Measurements from ENCODE around the gene ATF6B. TPM values are rescaled to one million over a fixed set of nuclear protein-coding genes. Genes with fewer than 3 reads are reported as not detected.

The ATF6B gene
- polyA plus RNA-seq, 1 donor, result 84.4 TPM

GRCh38 chr6:32115623-32116022 lies 12.4 kb downstream of the ATF6B start:
- Histone ChIP-seq H3K4me1 (ENCODE audit: control insufficient read depth, insufficient read depth, low read length) (peaks cover 22% of the 10 kb centered on the region), H3K4me3 (ENCODE audit: low read length) (no peak overlapping the region), H3K9me3 (ENCODE audit: control insufficient read depth, low read depth, low read length) (no peaks in the 10 kb centered on the region), H3K27ac (ENCODE audit: low read length) (no peak overlapping the region), H3K36me3 (ENCODE audit: control insufficient read depth, insufficient read depth, low read length) (peaks cover 45% of the 10 kb centered on the region), H3K27me3 (ENCODE audit: control insufficient read depth, insufficient read depth, low read length) (no peaks in the 10 kb centered on the region)
- WGBS (ENCODE audit: insufficient coverage, low lambda C conversion rate), result no CpG with 5 or more reads among the region's 6 CpGs
- no peak for DNase-seq

- Histone ChIP-seq H3K27ac (ENCODE audit: low read length) (no peak overlapping the region), H3K9me3 (ENCODE audit: control insufficient read depth, low read depth, low read length) (no peaks in the 10 kb centered on the region), H3K4me3 (ENCODE audit: low read length) (no peak overlapping the region), H3K4me1 (ENCODE audit: control insufficient read depth, insufficient read depth, low read length) (peaks cover 22% of the 10 kb centered on the region), H3K36me3 (ENCODE audit: control insufficient read depth, insufficient read depth, low read length) (peaks cover 40% of the 10 kb centered on the region), H3K27me3 (ENCODE audit: control insufficient read depth, insufficient read depth, low read length) (no peaks in the 10 kb centered on the region)
- WGBS (ENCODE audit: insufficient coverage, low lambda C conversion rate), result no CpG with 5 or more reads among the region's 8 CpGs
- DNase-seq, result no peak
These were observed 13.2 kb downstream of the ATF6B start for GRCh38 chr6:32114796-32115195.

- 86% methylated on average over 4 of the region's 9 CpGs for WGBS (ENCODE audit: insufficient coverage, low lambda C conversion rate)
- no peak overlapping the region for H3K4me3 ChIP-seq (ENCODE audit: low read length)
- H3K27ac ChIP-seq (ENCODE audit: low read length), result peak overlapping the region; percentile 5
- peak; percentile 64 to 73 for DNase-seq
- H3K36me3 ChIP-seq (ENCODE audit: control insufficient read depth, insufficient read depth, low read length), result peaks cover 33% of the 10 kb centered on the region
- no peaks in the 10 kb centered on the region for H3K9me3 ChIP-seq (ENCODE audit: control insufficient read depth, low read depth, low read length)
- no peaks in the 10 kb centered on the region for H3K27me3 ChIP-seq (ENCODE audit: control insufficient read depth, insufficient read depth, low read length)
- peaks cover 17% of the 10 kb centered on the region for H3K4me1 ChIP-seq (ENCODE audit: control insufficient read depth, insufficient read depth, low read length)
These were observed 14.4 kb downstream of the ATF6B start for GRCh38 chr6:32113386-32114352.

GRCh38 chr6:32112431-32112980 lies 15.5 kb downstream of the ATF6B start:
- peak; percentile 43 to 52 for DNase-seq
- Histone ChIP-seq H3K4me1 (ENCODE audit: control insufficient read depth, insufficient read depth, low read length) (peaks cover 26% of the 10 kb centered on the region), H3K9me3 (ENCODE audit: control insufficient read depth, low read depth, low read length) (no peaks in the 10 kb centered on the region), H3K27me3 (ENCODE audit: control insufficient read depth, insufficient read depth, low read length) (no peaks in the 10 kb centered on the region), H3K36me3 (ENCODE audit: control insufficient read depth, insufficient read depth, low read length) (peaks cover 23% of the 10 kb centered on the region), H3K27ac (ENCODE audit: low read length) (peak overlapping the region; percentile 7), H3K4me3 (ENCODE audit: low read length) (no peak overlapping the region)
- 87% methylated on average over 4 of the region's 9 CpGs for WGBS (ENCODE audit: insufficient coverage, low lambda C conversion rate)

GRCh38 chr6:32111424-32112066 lies 16.5 kb downstream of the ATF6B start:
- Histone ChIP-seq H3K27ac (ENCODE audit: low read length) (peak overlapping the region; percentile 7), H3K4me1 (ENCODE audit: control insufficient read depth, insufficient read depth, low read length) (peaks cover 34% of the 10 kb centered on the region)

GRCh38 chr6:32110632-32111031 lies 17.4 kb downstream of the ATF6B start:
- H3K27me3 ChIP-seq (ENCODE audit: control insufficient read depth, insufficient read depth, low read length), result no peaks in the 10 kb centered on the region
- no peaks in the 10 kb centered on the region for H3K9me3 ChIP-seq (ENCODE audit: control insufficient read depth, low read depth, low read length)
- no peak overlapping the region for H3K27ac ChIP-seq (ENCODE audit: low read length)
- H3K4me1 ChIP-seq (ENCODE audit: control insufficient read depth, insufficient read depth, low read length), result peaks cover 34% of the 10 kb centered on the region
- DNase-seq, result no peak
- no CpG with 5 or more reads among the region's 7 CpGs for WGBS (ENCODE audit: insufficient coverage, low lambda C conversion rate)
- H3K36me3 ChIP-seq (ENCODE audit: control insufficient read depth, insufficient read depth, low read length), result peaks cover 4% of the 10 kb centered on the region
- H3K4me3 ChIP-seq (ENCODE audit: low read length), result no peak overlapping the region

More at GRCh38 chr6:32111424-32112066, 16.5 kb downstream of the ATF6B start:
- peaks cover 13% of the 10 kb centered on the region for H3K36me3 ChIP-seq (ENCODE audit: control insufficient read depth, insufficient read depth, low read length)
- no peaks in the 10 kb centered on the region for H3K27me3 ChIP-seq (ENCODE audit: control insufficient read depth, insufficient read depth, low read length)
- no peak overlapping the region for H3K4me3 ChIP-seq (ENCODE audit: low read length)
- no CpG with 5 or more reads among the region's 7 CpGs for WGBS (ENCODE audit: insufficient coverage, low lambda C conversion rate)
- peak in 1 of 2 donors; percentile 26 for DNase-seq
- H3K9me3 ChIP-seq (ENCODE audit: control insufficient read depth, low read depth, low read length), result no peaks in the 10 kb centered on the region

GRCh38 chr6:32109765-32110160 lies 18.3 kb downstream of the ATF6B start:
- Histone ChIP-seq H3K27ac (ENCODE audit: low read length) (no peak overlapping the region), H3K27me3 (ENCODE audit: control insufficient read depth, insufficient read depth, low read length) (no peaks in the 10 kb centered on the region), H3K4me3 (ENCODE audit: low read length) (no peak overlapping the region), H3K9me3 (ENCODE audit: control insufficient read depth, low read depth, low read length) (no peaks in the 10 kb centered on the region), H3K4me1 (ENCODE audit: control insufficient read depth, insufficient read depth, low read length) (peaks cover 34% of the 10 kb centered on the region), H3K36me3 (ENCODE audit: control insufficient read depth, insufficient read depth, low read length) (no peaks in the 10 kb centered on the region)
- 50% methylated on average over 2 of the region's 6 CpGs for WGBS (ENCODE audit: insufficient coverage, low lambda C conversion rate)
- DNase-seq, result no peak

- H3K27ac ChIP-seq (ENCODE audit: low read length), result no peak within 1 kb of the TSS
- 33% methylated on average over 1 of the region's 12 CpGs for WGBS (ENCODE audit: insufficient coverage, low lambda C conversion rate)
- DNase-seq, result peak in 1 of 2 donors; percentile 52
- H3K27me3 ChIP-seq (ENCODE audit: control insufficient read depth, insufficient read depth, low read length), result no peaks in the 10 kb centered on the region
- peak within 1 kb of the TSS; percentile 26 for H3K4me3 ChIP-seq (ENCODE audit: low read length)
- no peaks in the 10 kb centered on the region for H3K36me3 ChIP-seq (ENCODE audit: control insufficient read depth, insufficient read depth, low read length)
- peaks cover 34% of the 10 kb centered on the region for H3K4me1 ChIP-seq (ENCODE audit: control insufficient read depth, insufficient read depth, low read length)
- H3K9me3 ChIP-seq (ENCODE audit: control insufficient read depth, low read depth, low read length), result no peaks in the 10 kb centered on the region
These were observed 18.8 kb downstream of the ATF6B start, which contains the start of gene TNXB for GRCh38 chr6:32109114-32109764. TSS of gene TNXB (minus strand) at chr6:32109338. CDS start at chr6:32098198, 11,140 bp downstream.

GRCh38 chr6:32108727-32109113 lies 19.3 kb downstream of the ATF6B start:
- H3K4me1 ChIP-seq (ENCODE audit: control insufficient read depth, insufficient read depth, low read length), result peaks cover 29% of the 10 kb centered on the region
- no peaks in the 10 kb centered on the region for H3K36me3 ChIP-seq (ENCODE audit: control insufficient read depth, insufficient read depth, low read length)
- no peak for DNase-seq
- H3K4me3 ChIP-seq (ENCODE audit: low read length), result peak overlapping the region; percentile 26
- no peaks in the 10 kb centered on the region for H3K9me3 ChIP-seq (ENCODE audit: control insufficient read depth, low read depth, low read length)
- H3K27ac ChIP-seq (ENCODE audit: low read length), result no peak overlapping the region
- 20% methylated on average over 1 of the region's 6 CpGs for WGBS (ENCODE audit: insufficient coverage, low lambda C conversion rate)
- H3K27me3 ChIP-seq (ENCODE audit: control insufficient read depth, insufficient read depth, low read length), result no peaks in the 10 kb centered on the region

All from large intestine (tissue), 3 donors.